ENCODE results near the gene KIF1A.

Gene KIF1A

GRCh38 chr2:240799033-240799820 is 20.8 kb downstream of the KIF1A start:
- Histone ChIP-seq H3K4me3 (ENCODE audit: low read length) (no peak overlapping the region), H3K36me3 (ENCODE audit: control insufficient read depth, insufficient read depth, low read length) (no peaks in the 10 kb centered on the region), H3K27me3 (ENCODE audit: control insufficient read depth, insufficient read depth, low read length) (peaks cover 21% of the 10 kb centered on the region), H3K9ac (ENCODE audit: low read length) (no peak overlapping the region), H3K4me1 (ENCODE audit: control insufficient read depth, insufficient read depth, low read length) (no peaks in the 10 kb centered on the region), H3K9me3 (ENCODE audit: control insufficient read depth, low read length) (no peaks in the 10 kb centered on the region)

- H3K27me3 ChIP-seq (ENCODE audit: control insufficient read depth, insufficient read depth, low read length) = peaks cover 21% of the 10 kb centered on the region
- no peaks in the 10 kb centered on the region for H3K36me3 ChIP-seq (ENCODE audit: control insufficient read depth, insufficient read depth, low read length)
- H3K9me3 ChIP-seq (ENCODE audit: control insufficient read depth, low read length) = no peaks in the 10 kb centered on the region
- H3K9ac ChIP-seq (ENCODE audit: low read length) = no peak overlapping the region
- H3K4me1 ChIP-seq (ENCODE audit: control insufficient read depth, insufficient read depth, low read length) = no peaks in the 10 kb centered on the region
- no peak overlapping the region for H3K4me3 ChIP-seq (ENCODE audit: low read length)
Measured at GRCh38 chr2:240798327-240798905, 21.6 kb downstream of the KIF1A start.

- H3K4me1 ChIP-seq (ENCODE audit: control insufficient read depth, insufficient read depth, low read length) = no peaks in the 10 kb centered on the region
- H3K4me3 ChIP-seq (ENCODE audit: low read length) = no peak overlapping the region
- no peaks in the 10 kb centered on the region for H3K9me3 ChIP-seq (ENCODE audit: control insufficient read depth, low read length)
- no peaks in the 10 kb centered on the region for H3K36me3 ChIP-seq (ENCODE audit: control insufficient read depth, insufficient read depth, low read length)
- H3K9ac ChIP-seq (ENCODE audit: low read length) = no peak overlapping the region
- H3K27me3 ChIP-seq (ENCODE audit: control insufficient read depth, insufficient read depth, low read length) = peaks cover 21% of the 10 kb centered on the region
Measured at GRCh38 chr2:240797914-240798313, 22.1 kb downstream of the KIF1A start.

GRCh38 chr2:240797500-240797895 is 22.5 kb downstream of the KIF1A start:
- H3K4me3 ChIP-seq (ENCODE audit: low read length) = no peak overlapping the region
- no peak overlapping the region for H3K9ac ChIP-seq (ENCODE audit: low read length)
- H3K27me3 ChIP-seq (ENCODE audit: control insufficient read depth, insufficient read depth, low read length) = peaks cover 21% of the 10 kb centered on the region
- no peaks in the 10 kb centered on the region for H3K4me1 ChIP-seq (ENCODE audit: control insufficient read depth, insufficient read depth, low read length)
- no peaks in the 10 kb centered on the region for H3K36me3 ChIP-seq (ENCODE audit: control insufficient read depth, insufficient read depth, low read length)
- no peaks in the 10 kb centered on the region for H3K9me3 ChIP-seq (ENCODE audit: control insufficient read depth, low read length)

- Histone ChIP-seq H3K4me1 (ENCODE audit: control insufficient read depth, insufficient read depth, low read length) (no peaks in the 10 kb centered on the region), H3K9me3 (ENCODE audit: control insufficient read depth, low read length) (no peaks in the 10 kb centered on the region), H3K36me3 (ENCODE audit: control insufficient read depth, insufficient read depth, low read length) (no peaks in the 10 kb centered on the region), H3K9ac (ENCODE audit: low read length) (no peak overlapping the region), H3K4me3 (ENCODE audit: low read length) (no peak overlapping the region), H3K27me3 (ENCODE audit: control insufficient read depth, insufficient read depth, low read length) (peaks cover 21% of the 10 kb centered on the region)
Measured at GRCh38 chr2:240796543-240797499, 23.2 kb downstream of the KIF1A start.

GRCh38 chr2:240795916-240796510 is 24.0 kb downstream of the KIF1A start:
- Histone ChIP-seq H3K9me3 (ENCODE audit: control insufficient read depth, low read length) (no peaks in the 10 kb centered on the region), H3K9ac (ENCODE audit: low read length) (no peak overlapping the region), H3K4me3 (ENCODE audit: low read length) (no peak overlapping the region), H3K36me3 (ENCODE audit: control insufficient read depth, insufficient read depth, low read length) (no peaks in the 10 kb centered on the region), H3K27me3 (ENCODE audit: control insufficient read depth, insufficient read depth, low read length) (peaks cover 18% of the 10 kb centered on the region), H3K4me1 (ENCODE audit: control insufficient read depth, insufficient read depth, low read length) (no peaks in the 10 kb centered on the region)

GRCh38 chr2:240795454-240795853 is 24.6 kb downstream of the KIF1A start:
- H3K9me3 ChIP-seq (ENCODE audit: control insufficient read depth, low read length) = no peaks in the 10 kb centered on the region
- H3K4me1 ChIP-seq (ENCODE audit: control insufficient read depth, insufficient read depth, low read length) = no peaks in the 10 kb centered on the region
- peaks cover 15% of the 10 kb centered on the region for H3K27me3 ChIP-seq (ENCODE audit: control insufficient read depth, insufficient read depth, low read length)
- no peak overlapping the region for H3K9ac ChIP-seq (ENCODE audit: low read length)
- no peaks in the 10 kb centered on the region for H3K36me3 ChIP-seq (ENCODE audit: control insufficient read depth, insufficient read depth, low read length)
- H3K4me3 ChIP-seq (ENCODE audit: low read length) = no peak overlapping the region

GRCh38 chr2:240794178-240794721 is 25.8 kb downstream of the KIF1A start:
- Histone ChIP-seq H3K9me3 (ENCODE audit: control insufficient read depth, low read length) (no peaks in the 10 kb centered on the region), H3K4me1 (ENCODE audit: control insufficient read depth, insufficient read depth, low read length) (no peaks in the 10 kb centered on the region), H3K4me3 (ENCODE audit: low read length) (no peak overlapping the region), H3K9ac (ENCODE audit: low read length) (no peak overlapping the region), H3K27me3 (ENCODE audit: control insufficient read depth, insufficient read depth, low read length) (peaks cover 8% of the 10 kb centered on the region), H3K36me3 (ENCODE audit: control insufficient read depth, insufficient read depth, low read length) (no peaks in the 10 kb centered on the region)

- H3K9me3 ChIP-seq (ENCODE audit: control insufficient read depth, low read length) = no peaks in the 10 kb centered on the region
- H3K36me3 ChIP-seq (ENCODE audit: control insufficient read depth, insufficient read depth, low read length) = no peaks in the 10 kb centered on the region
- H3K27me3 ChIP-seq (ENCODE audit: control insufficient read depth, insufficient read depth, low read length) = peaks cover under 1% of the 10 kb centered on the region
- H3K9ac ChIP-seq (ENCODE audit: low read length) = no peak overlapping the region
- H3K4me1 ChIP-seq (ENCODE audit: control insufficient read depth, insufficient read depth, low read length) = no peaks in the 10 kb centered on the region
- no peak overlapping the region for H3K4me3 ChIP-seq (ENCODE audit: low read length)
Measured at GRCh38 chr2:240793313-240794177, 26.5 kb downstream of the KIF1A start.

GRCh38 chr2:240792629-240793312 is 27.2 kb downstream of the KIF1A start:
- H3K4me1 ChIP-seq (ENCODE audit: control insufficient read depth, insufficient read depth, low read length) = no peaks in the 10 kb centered on the region
- no peaks in the 10 kb centered on the region for H3K9me3 ChIP-seq (ENCODE audit: control insufficient read depth, low read length)
- H3K36me3 ChIP-seq (ENCODE audit: control insufficient read depth, insufficient read depth, low read length) = no peaks in the 10 kb centered on the region
- no peak overlapping the region for H3K4me3 ChIP-seq (ENCODE audit: low read length)
- H3K27me3 ChIP-seq (ENCODE audit: control insufficient read depth, insufficient read depth, low read length) = no peaks in the 10 kb centered on the region
- no peak overlapping the region for H3K9ac ChIP-seq (ENCODE audit: low read length)
